HL-60 (cell line): ENCODE measurements around the gene ICA1L.
"Not testable (repeated sequence)": the region's sequence is repeated elsewhere in the genome, so short reads cannot be mapped to it uniquely, and the experiment has no call there.

Experiments used
- CTCF ChIP-seq: IDR thresholded peaks from one replicate; pipeline ENCODE4 v1.5.1; 2011; ENCODE audit warnings: low read length, control low read depth, inconsistent platforms; ENCODE audit not compliant: insufficient read depth
- GABPA ChIP-seq: IDR thresholded peaks from 2 replicates; pipeline ENCODE4 v1.6.1; 2012; ENCODE audit warnings: low read depth

- not testable (repeated sequence) for TF ChIP-seq CTCF, GABPA
Observed at GRCh38 chr2:202912342-202913201, 41.0 kb upstream of the ICA1L start.
